Natural killer cell treated with Interleukin-12 subunit alpha and Interleukin-12 subunit beta and Interleukin-15 and Interleukin-18, amount 100 ng/mL, for 72 hours (primary cell): ENCODE measurements around the gene SRPX. TPM values are rescaled to one million over a fixed set of nuclear protein-coding genes. Genes with fewer than 3 reads are reported as not detected.

Experiments
- ATAC-seq, 2 donors: fragments of 150-1000 bp; cut with Tn5 transposase in 1 of 2; sonication (Bioruptor Pico), chemical (Tn5 transposase) in 1 of 2; 2 replicates each; pipeline ENCODE4 v1.10.0; 2021
- DNase-seq: peaks from one replicate; pipeline ENCODE4 v3.0.0; 2022; ENCODE audit warnings: low spot score
- H3K27ac Mint-ChIP-seq, 2 donors: 1 replicate in 1 of 2; 2 replicates in 1 of 2; pipeline ENCODE4 v1.8.0; 2022; ENCODE audit warnings: mixed read lengths in 2 of 2, mild to moderate bottlenecking in 1 of 2, moderate library complexity in 1 of 2
- H3K27me3 Mint-ChIP-seq, 2 donors: 1 replicate in 1 of 2; 2 replicates in 1 of 2; pipeline ENCODE4 v1.8.0; 2022; ENCODE audit warnings: mixed read lengths in 2 of 2
- H3K36me3 Mint-ChIP-seq: one replicate; pipeline ENCODE4 v1.8.0; 2022; ENCODE audit warnings: mixed read lengths
- H3K4me1 Mint-ChIP-seq, 2 donors: 1 replicate in 1 of 2; 2 replicates in 1 of 2; pipeline ENCODE4 v1.8.0; 2022; ENCODE audit warnings: low read depth in 2 of 2, mixed read lengths in 2 of 2, mild to moderate bottlenecking in 1 of 2
- H3K4me3 Mint-ChIP-seq: one replicate; pipeline ENCODE4 v1.8.0; 2022; ENCODE audit warnings: mixed read lengths
- H3K9me3 Mint-ChIP-seq: 2 replicates; pipeline ENCODE4 v1.8.0; 2022; ENCODE audit warnings: mixed read lengths
- total RNA-seq, 2 donors: library from RNA; stranded (reverse); gene quantifications; one replicate each; pipeline ENCODE4 v1.2.3, GENCODE V29; 2022

Gene SRPX
- total RNA-seq, 2 donors from 2014 or later = not detected

DNA sequence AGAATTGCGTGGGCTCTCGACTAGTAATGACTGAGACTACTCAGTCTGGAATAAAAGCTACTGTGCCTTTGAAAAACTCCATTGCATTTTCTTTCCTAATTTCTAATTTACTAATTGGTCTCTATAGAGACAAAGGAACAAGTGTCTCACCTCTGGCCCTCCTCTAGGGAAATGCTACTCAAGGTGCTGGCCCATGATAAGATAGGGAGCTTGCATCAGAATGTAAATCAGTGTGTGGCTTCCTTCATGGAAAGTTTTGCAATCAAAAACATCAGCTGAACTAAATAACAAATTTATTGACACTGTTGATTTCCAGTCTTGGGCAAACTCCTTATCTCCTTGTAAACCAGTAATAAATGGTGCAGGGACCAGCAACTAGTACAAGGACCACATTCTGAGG lies 81.8 kb downstream of the SRPX start:
- no peak overlapping the region for H3K4me3 Mint-ChIP-seq
- no peaks in the 10 kb centered on the region for H3K4me1 Mint-ChIP-seq
- ATAC-seq (no peak), DNase-seq (no peak)
- no peaks in the 10 kb centered on the region for H3K9me3 Mint-ChIP-seq
- no peak overlapping the region for H3K27ac Mint-ChIP-seq
- H3K27me3 Mint-ChIP-seq = peaks cover 0 to 7% of the 10 kb centered on the region in 2 donors
- H3K36me3 Mint-ChIP-seq = no peaks in the 10 kb centered on the region

GRCh38 chrX:38138157-38138891 lies 82.3 kb downstream of the SRPX start:
- no peaks in the 10 kb centered on the region for H3K9me3 Mint-ChIP-seq
- ATAC-seq (no peak), DNase-seq (no peak)
- no peaks in the 10 kb centered on the region for H3K36me3 Mint-ChIP-seq
- H3K27ac Mint-ChIP-seq = no peak overlapping the region
- H3K4me3 Mint-ChIP-seq = no peak overlapping the region
- H3K27me3 Mint-ChIP-seq = peaks cover 0 to 6% of the 10 kb centered on the region in 2 donors
- no peaks in the 10 kb centered on the region for H3K4me1 Mint-ChIP-seq

- Mint-ChIP-seq H3K9me3 (peaks cover 2% of the 10 kb centered on the region), H3K27ac (no peak overlapping the region), H3K4me1 (no peaks in the 10 kb centered on the region), H3K27me3 (peaks cover 11 to 14% of the 10 kb centered on the region in 2 donors), H3K36me3 (no peaks in the 10 kb centered on the region), H3K4me3 (no peak overlapping the region)
- no peak for ATAC-seq
- no peak for DNase-seq
Measured at GRCh38 chrX:38129366-38129765, 91.3 kb downstream of the SRPX start.

DNA sequence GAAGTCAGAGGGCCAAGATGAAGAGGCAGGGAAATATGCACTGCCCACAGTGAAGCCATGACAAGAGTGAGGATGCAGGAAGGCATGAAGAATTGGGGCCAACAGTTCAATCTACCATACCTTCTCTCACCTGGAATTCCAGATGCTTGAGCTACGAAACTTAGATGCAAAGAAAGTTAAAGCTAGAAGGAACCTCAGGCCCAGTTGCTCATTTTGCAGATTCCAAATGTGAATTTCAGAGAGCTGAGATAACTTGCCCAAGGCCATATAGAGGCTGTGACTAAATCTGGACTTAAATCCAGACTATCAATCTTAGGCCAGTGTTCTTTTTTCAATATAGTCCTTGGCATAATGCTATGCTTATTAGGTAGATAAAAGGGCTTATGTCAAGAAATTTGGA lies 92.7 kb downstream of the SRPX start:
- Mint-ChIP-seq H3K27ac (no peak overlapping the region), H3K9me3 (peaks cover 2% of the 10 kb centered on the region), H3K4me1 (no peaks in the 10 kb centered on the region), H3K4me3 (no peak overlapping the region), H3K36me3 (no peaks in the 10 kb centered on the region), H3K27me3 (peaks cover 11 to 15% of the 10 kb centered on the region in 2 donors)
- ATAC-seq (no peak), DNase-seq (no peak)

DNA sequence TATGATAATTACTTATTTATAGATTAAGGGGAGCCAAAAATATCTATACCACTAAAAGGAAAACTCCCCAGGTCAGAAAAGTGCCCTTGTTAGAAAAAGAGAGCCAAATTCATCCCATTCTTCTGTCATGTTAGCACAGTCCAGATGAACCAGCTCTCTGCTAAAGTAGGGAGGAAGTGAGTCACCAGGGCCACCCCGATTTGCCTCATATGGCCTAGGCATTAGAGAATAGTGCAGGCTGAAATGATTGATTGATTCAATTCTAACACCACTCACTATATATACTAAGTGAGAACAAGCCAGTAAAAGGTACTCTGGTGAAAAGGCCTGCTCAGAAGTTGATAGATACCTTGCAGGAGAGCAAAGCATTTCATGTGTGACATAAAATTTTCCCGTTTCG lies 94.5 kb downstream of the SRPX start:
- Mint-ChIP-seq H3K9me3 (peaks cover 2% of the 10 kb centered on the region), H3K36me3 (no peaks in the 10 kb centered on the region), H3K27ac (no peak overlapping the region), H3K4me3 (no peak overlapping the region), H3K4me1 (no peaks in the 10 kb centered on the region), H3K27me3 (peaks cover 11 to 15% of the 10 kb centered on the region in 2 donors)
- no peak for DNase-seq
- no peak for ATAC-seq

DNA sequence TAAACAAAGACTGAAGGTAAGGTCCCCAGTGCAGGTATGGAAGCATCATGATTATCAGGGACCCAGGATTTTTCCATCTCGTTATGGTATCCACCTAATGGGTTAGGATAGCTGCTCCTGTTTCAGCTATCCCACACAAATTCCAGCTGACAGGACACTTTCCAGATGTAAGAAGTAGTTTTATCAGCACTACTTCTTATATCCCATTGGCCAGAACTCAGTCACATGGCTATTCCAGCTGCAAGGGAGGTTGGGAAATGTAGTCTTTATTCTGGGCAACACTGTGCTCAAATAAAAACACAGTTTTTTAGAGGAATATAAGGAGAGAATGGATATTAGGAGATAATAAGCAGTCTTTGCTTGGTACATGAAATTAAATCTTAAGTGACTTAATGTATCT lies 96.7 kb downstream of the SRPX start:
- Mint-ChIP-seq H3K4me1 (no peaks in the 10 kb centered on the region), H3K36me3 (no peaks in the 10 kb centered on the region), H3K27ac (no peak overlapping the region), H3K9me3 (peaks cover 2% of the 10 kb centered on the region), H3K27me3 (peaks cover 0 to 6% of the 10 kb centered on the region in 2 donors), H3K4me3 (no peak overlapping the region)
- ATAC-seq (no peak), DNase-seq (no peak)

DNA sequence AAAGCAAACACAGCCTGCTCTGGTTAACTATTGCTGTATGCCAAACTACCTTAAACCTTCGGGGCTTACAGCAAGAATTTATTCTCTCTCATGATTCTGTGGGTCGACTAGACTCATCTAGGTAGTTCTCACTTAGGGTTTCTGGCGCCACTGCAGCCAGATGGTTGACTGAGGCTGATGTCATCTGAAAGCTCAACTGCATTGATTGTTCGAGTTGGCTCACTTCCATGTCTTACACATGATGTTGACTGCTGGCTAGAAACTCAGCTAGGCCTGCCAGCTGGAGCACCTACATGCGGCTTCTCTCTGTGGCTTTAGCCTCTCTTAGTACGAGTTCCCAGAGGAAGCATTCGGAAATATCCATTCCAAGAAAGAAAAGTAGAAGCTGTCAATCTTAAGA lies 103.2 kb downstream of the SRPX start:
- no peak for DNase-seq
- no peak for ATAC-seq
- no peaks in the 10 kb centered on the region for H3K36me3 Mint-ChIP-seq
- no peak overlapping the region for H3K27ac Mint-ChIP-seq
- H3K27me3 Mint-ChIP-seq = peaks cover 0 to 8% of the 10 kb centered on the region in 2 donors
- H3K4me1 Mint-ChIP-seq = no peaks in the 10 kb centered on the region
- no peak overlapping the region for H3K4me3 Mint-ChIP-seq
- H3K9me3 Mint-ChIP-seq = peaks cover 3% of the 10 kb centered on the region

GRCh38 chrX:38116706-38117105 lies 104.0 kb downstream of the SRPX start:
- ATAC-seq (no peak), DNase-seq (no peak)
- Mint-ChIP-seq H3K9me3 (peaks cover 3% of the 10 kb centered on the region), H3K27ac (no peak overlapping the region), H3K36me3 (no peaks in the 10 kb centered on the region), H3K27me3 (peaks cover 0 to 8% of the 10 kb centered on the region in 2 donors), H3K4me3 (no peak overlapping the region), H3K4me1 (no peaks in the 10 kb centered on the region)

GRCh38 chrX:38112566-38112965 lies 108.1 kb downstream of the SRPX start:
- Mint-ChIP-seq H3K27me3 (peaks cover 0 to 14% of the 10 kb centered on the region in 2 donors), H3K27ac (no peak overlapping the region), H3K4me3 (no peak overlapping the region), H3K36me3 (no peaks in the 10 kb centered on the region), H3K9me3 (peaks cover 3% of the 10 kb centered on the region), H3K4me1 (no peaks in the 10 kb centered on the region)
- no peak for ATAC-seq
- DNase-seq = no peak

DNA sequence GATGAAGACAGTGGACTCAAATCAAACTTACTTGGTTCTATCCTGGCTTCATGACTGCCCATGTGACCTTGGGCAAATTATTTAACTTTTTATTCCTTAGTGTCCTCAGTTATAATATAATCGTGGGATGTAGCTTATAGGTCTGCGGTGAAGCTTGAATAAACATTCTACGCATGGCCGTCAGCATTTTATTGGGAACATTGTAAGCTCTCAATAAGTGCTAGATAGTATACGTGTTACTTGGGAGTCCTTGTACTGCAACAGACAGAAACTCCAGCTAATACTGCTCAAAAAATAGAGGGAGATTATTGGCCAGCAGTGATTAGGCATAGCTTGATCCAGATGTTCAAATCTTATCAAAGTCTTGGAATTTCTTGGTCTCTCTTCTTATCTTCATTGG lies 109.5 kb downstream of the SRPX start:
- H3K4me1 Mint-ChIP-seq = no peaks in the 10 kb centered on the region
- H3K27ac Mint-ChIP-seq = no peak overlapping the region
- no peaks in the 10 kb centered on the region for H3K36me3 Mint-ChIP-seq
- H3K27me3 Mint-ChIP-seq = peaks cover 0 to 14% of the 10 kb centered on the region in 2 donors
- no peak overlapping the region for H3K4me3 Mint-ChIP-seq
- H3K9me3 Mint-ChIP-seq = peaks cover 3% of the 10 kb centered on the region
- ATAC-seq (no peak), DNase-seq (no peak)

DNA sequence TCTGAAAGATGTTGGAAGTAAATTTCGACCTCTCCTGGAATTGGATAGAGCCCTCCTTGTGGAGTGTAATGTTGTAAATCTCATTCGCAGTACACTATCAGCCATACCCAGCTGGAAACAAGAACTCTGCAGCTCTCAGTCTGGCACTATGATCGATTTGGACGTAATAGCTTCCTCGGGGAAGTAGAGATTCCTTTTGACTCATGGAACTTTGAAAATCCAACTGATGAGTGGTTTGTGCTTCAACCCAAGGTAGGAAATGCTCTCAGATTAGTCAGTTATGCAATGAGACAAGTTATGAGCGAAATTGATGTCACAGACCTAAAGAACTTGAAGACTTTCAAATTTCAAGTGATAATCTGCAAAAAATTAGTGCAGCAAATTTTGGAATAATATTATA lies 110.4 kb downstream of the SRPX start:
- H3K4me3 Mint-ChIP-seq = no peak overlapping the region
- H3K4me1 Mint-ChIP-seq = peaks cover 0 to under 1% of the 10 kb centered on the region in 2 donors
- H3K27ac Mint-ChIP-seq = no peak overlapping the region
- peaks cover 3% of the 10 kb centered on the region for H3K9me3 Mint-ChIP-seq
- H3K27me3 Mint-ChIP-seq = peaks cover 0 to 11% of the 10 kb centered on the region in 2 donors
- ATAC-seq = no peak
- DNase-seq = no peak
- no peaks in the 10 kb centered on the region for H3K36me3 Mint-ChIP-seq

GRCh38 chrX:38109042-38109898 lies 111.4 kb downstream of the SRPX start:
- Mint-ChIP-seq H3K9me3 (peaks cover 3% of the 10 kb centered on the region), H3K27me3 (peaks cover 0 to 14% of the 10 kb centered on the region in 2 donors), H3K4me3 (no peak overlapping the region), H3K4me1 (peaks cover 4 to 8% of the 10 kb centered on the region in 2 donors), H3K36me3 (no peaks in the 10 kb centered on the region), H3K27ac (no peak overlapping the region)
- no peak for DNase-seq
- ATAC-seq = no peak

DNA sequence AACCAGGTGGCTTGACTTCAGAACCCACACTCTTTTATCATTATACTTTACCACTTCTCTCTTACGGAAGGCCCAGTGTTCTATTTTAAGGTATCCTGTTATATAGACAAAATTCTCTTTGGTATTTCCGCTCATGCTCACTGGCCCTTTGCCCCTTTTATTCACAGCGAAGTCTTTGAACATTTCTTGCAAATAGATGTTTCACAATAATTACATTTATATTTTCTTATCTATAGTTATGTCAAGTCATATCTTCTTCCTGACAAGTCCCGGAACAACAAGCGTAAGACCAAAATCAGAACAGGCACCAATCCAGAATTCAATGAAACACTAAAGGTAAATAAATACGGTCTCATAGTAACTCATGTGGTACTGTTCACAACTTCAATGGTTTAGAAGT lies 112.3 kb downstream of the SRPX start:
- no peak for ATAC-seq
- DNase-seq = no peak

DNA sequence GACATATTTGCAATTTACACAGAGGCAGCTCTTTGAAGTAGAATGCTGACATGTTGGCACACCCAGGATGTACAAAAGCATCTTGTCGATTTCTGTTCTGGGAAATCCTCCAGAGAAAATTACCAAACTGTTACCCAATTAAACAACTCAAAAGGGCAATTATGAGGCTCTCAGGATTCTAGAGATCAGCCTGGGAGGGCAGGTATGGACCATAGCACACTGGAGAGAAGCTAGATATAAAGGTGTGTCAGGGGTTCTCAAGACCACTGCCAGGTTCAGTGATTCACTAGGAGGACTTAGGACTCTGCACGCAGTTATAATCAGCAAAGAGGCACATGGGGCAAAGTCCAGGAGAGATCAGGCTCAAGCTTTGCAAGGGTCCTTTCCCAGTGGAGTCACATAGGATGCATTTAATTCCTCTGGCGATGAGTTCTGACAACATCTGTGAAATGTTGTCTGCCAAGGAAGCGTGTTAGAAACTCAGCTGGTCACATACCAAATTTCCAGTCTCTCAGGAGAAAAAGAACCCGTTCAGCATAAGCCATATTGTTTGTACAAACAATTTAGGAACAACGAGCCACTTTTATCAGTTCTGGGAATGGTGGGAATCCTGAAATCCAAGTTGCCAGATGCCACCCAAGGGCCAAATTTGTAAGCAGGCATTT lies 113.5 kb downstream of the SRPX start:
- Mint-ChIP-seq H3K9me3 (no peaks in the 10 kb centered on the region), H3K4me1 (peaks cover 4 to 19% of the 10 kb centered on the region in 2 donors), H3K36me3 (no peaks in the 10 kb centered on the region), H3K27ac (no peak overlapping the region), H3K4me3 (no peak overlapping the region), H3K27me3 (peaks cover 0 to 10% of the 10 kb centered on the region in 2 donors)
- ATAC-seq = no peak
- DNase-seq = no peak

More for the DNA sequence above, 112.3 kb downstream of the SRPX start:
- H3K9me3 Mint-ChIP-seq = no peaks in the 10 kb centered on the region
- H3K4me1 Mint-ChIP-seq = peaks cover 4 to 10% of the 10 kb centered on the region in 2 donors
- no peaks in the 10 kb centered on the region for H3K36me3 Mint-ChIP-seq
- H3K4me3 Mint-ChIP-seq = no peak overlapping the region
- no peak overlapping the region for H3K27ac Mint-ChIP-seq
- peaks cover 0 to 10% of the 10 kb centered on the region in 2 donors for H3K27me3 Mint-ChIP-seq
